GM23338 (cell line): ENCODE data around the gene ADH1A. TPM values are rescaled to one million over a fixed set of nuclear protein-coding genes. Genes with fewer than 3 reads are reported as not detected.

Source experiments
- ATAC-seq: fragments of 200-7000 bp; cut with Tn5 transposase; 3 replicates; pipeline ENCODE4 v1.9.1; 2020
- DNase-seq: peaks from one replicate; pipeline ENCODE4 v3.0.0-alpha.2; 2015; ENCODE audit warnings: low spot score
- H2AFZ ChIP-seq: fragments of 200-600 bp; sonication (generic); 2 replicates; pipeline ENCODE4 v1.8.0; 2016; ENCODE audit warnings: antibody characterized with exemption, mild to moderate bottlenecking, moderate library complexity
- H3F3A ChIP-seq: fragments of 200-600 bp; sonication (generic); replicated peaks from 2 replicates; pipeline ENCODE4 v1.8.0; 2017; ENCODE audit warnings: antibody characterized with exemption, mixed run types, low read depth
- H3K27ac ChIP-seq: fragments of 200-600 bp; sonication (generic); 2 replicates; pipeline ENCODE4 v1.6.1; 2016; ENCODE audit warnings: low read depth
- H3K27me3 ChIP-seq: fragments of 200-600 bp; sonication (generic); 2 replicates; pipeline ENCODE4 v1.8.0; 2016; ENCODE audit warnings: mild to moderate bottlenecking, mixed run types, moderate library complexity; ENCODE audit not compliant: insufficient read depth
- H3K36me3 ChIP-seq: fragments of 200-600 bp; sonication (generic); 2 replicates; pipeline ENCODE4 v1.8.0; 2016; ENCODE audit warnings: mild to moderate bottlenecking; ENCODE audit not compliant: insufficient read depth
- H3K4me1 ChIP-seq: fragments of 200-600 bp; sonication (generic); 2 replicates; pipeline ENCODE4 v1.8.0; 2016; ENCODE audit warnings: mild to moderate bottlenecking, moderate library complexity; ENCODE audit not compliant: insufficient read depth
- H3K4me2 ChIP-seq: fragments of 200-600 bp; sonication (generic); 2 replicates; pipeline ENCODE4 v1.7.1; 2017; ENCODE audit warnings: mixed run types
- H3K4me3 ChIP-seq: fragments of 200-600 bp; sonication (generic); 2 replicates; pipeline ENCODE4 v1.6.1; 2016; ENCODE audit warnings: mixed run types
- H3K79me2 ChIP-seq: fragments of 200-600 bp; sonication (generic); replicated peaks from 2 replicates; pipeline ENCODE4 v1.8.0; 2017; ENCODE audit warnings: mild to moderate bottlenecking; ENCODE audit not compliant: insufficient read depth
- H3K9me2 ChIP-seq: fragments of 200-600 bp; sonication (generic); 2 replicates; pipeline ENCODE4 v1.8.0; 2017; ENCODE audit not compliant: insufficient read depth
- H4K20me1 ChIP-seq: fragments of 200-600 bp; sonication (generic); replicated peaks from 2 replicates; pipeline ENCODE4 v1.8.0; 2017; ENCODE audit warnings: mild to moderate bottlenecking; ENCODE audit not compliant: insufficient read depth
- H3K27ac Mint-ChIP-seq: 2 replicates; pipeline ENCODE4 v1.8.0; 2020; ENCODE audit warnings: inconsistent platforms, mild to moderate bottlenecking, moderate library complexity, mixed read lengths
- H3K27me3 Mint-ChIP-seq: 3 replicates; pipeline ENCODE4 v1.8.0; 2022; ENCODE audit warnings: low read depth, mild to moderate bottlenecking, moderate library complexity, mixed read lengths, inconsistent platforms; ENCODE audit not compliant: insufficient read depth, poor library complexity
- H3K36me3 Mint-ChIP-seq: 3 replicates; pipeline ENCODE4 v1.8.0; 2021; ENCODE audit warnings: low read depth, mild to moderate bottlenecking, inconsistent platforms, moderate library complexity, mixed read lengths
- H3K4me1 Mint-ChIP-seq: 3 replicates; pipeline ENCODE4 v1.8.0; 2020; ENCODE audit warnings: mild to moderate bottlenecking, inconsistent platforms, mixed read lengths
- H3K4me3 Mint-ChIP-seq: 3 replicates; pipeline ENCODE4 v1.8.0; 2021; ENCODE audit warnings: moderate library complexity, mild to moderate bottlenecking, inconsistent platforms, mixed read lengths
- H3K9me3 Mint-ChIP-seq: 3 replicates; pipeline ENCODE4 v1.8.0; 2020; ENCODE audit warnings: moderate library complexity, mild to moderate bottlenecking, inconsistent platforms, mixed read lengths
- CREB1 ChIP-seq: fragments of 250-450 bp; sonication (Bioruptor Pico); IDR thresholded peaks from 2 replicates; pipeline ENCODE4 v1.5.0; 2020; ENCODE audit warnings: low read depth, mild to moderate bottlenecking, moderate library complexity
- EZH2 ChIP-seq: fragments of 200-600 bp; sonication (generic); IDR thresholded peaks from one replicate; pipeline ENCODE4 v1.8.0; 2017; ENCODE audit warnings: antibody characterized with exemption, mild to moderate bottlenecking, low read depth; ENCODE audit not compliant: unreplicated experiment
- EZH2phosphoT487 ChIP-seq: fragments of 200-600 bp; sonication (generic); IDR thresholded peaks from one replicate; pipeline ENCODE4 v1.8.1; 2018; ENCODE audit warnings: antibody characterized with exemption; ENCODE audit not compliant: unreplicated experiment
- JUNB ChIP-seq: IDR thresholded peaks from one replicate; pipeline ENCODE4 v1.6.1; 2016; ENCODE audit warnings: antibody characterized with exemption; ENCODE audit not compliant: unreplicated experiment
- POLR2AphosphoS5 ChIP-seq: IDR thresholded peaks from 2 replicates; pipeline ENCODE4 v1.6.1; 2016; ENCODE audit warnings: antibody characterized with exemption, low read depth
- ZNF114 ChIP-seq: fragments of 250-450 bp; sonication (Bioruptor Pico); IDR thresholded peaks from 2 replicates; pipeline ENCODE4 v1.5.0; 2020; ENCODE audit warnings: mild to moderate bottlenecking, moderate library complexity
- ZNF331 ChIP-seq: fragments of 250-450 bp; sonication (Bioruptor Pico); IDR thresholded peaks from 2 replicates; pipeline ENCODE4 v1.5.0; 2020; ENCODE audit warnings: low read depth, mild to moderate bottlenecking, moderate library complexity
- polyA plus RNA-seq: library from polyadenylated mRNA; unstranded; fragments of >200 nt; fragmentation: Nextera tagmentation; extraction: Ambion mirVana; gene quantifications from 2 replicates; pipeline ENCODE4 v1.2.1, GENCODE V29; 2016
- total RNA-seq: library from RNA; depleted of rRNA; stranded (reverse); fragments of >200 nt; shearing (Covaris generic); gene quantifications from 2 replicates; pipeline ENCODE4 v1.2.3, GENCODE V29; 2014
- TF ChIP-seq, protein P1 (sequence below): IDR thresholded peaks from one replicate; pipeline ENCODE4 v1.6.1; 2018; ENCODE audit warnings: antibody characterized with exemption; ENCODE audit not compliant: unreplicated experiment
- TF ChIP-seq, protein P2 (sequence below), 2 experiments: fragments of 200-600 bp in 1 of 2; sonication (generic) in 1 of 2; conservative IDR thresholded peaks; 2 replicates each; pipeline versions ENCODE4 v1.5.1 to v1.6.1; 2016 to 2017; ENCODE audit warnings: antibody characterized with exemption in 2 of 2, low read depth in 2 of 2, mild to moderate bottlenecking in 2 of 2, moderate library complexity in 1 of 2
- TF ChIP-seq, protein P3 (sequence below): IDR thresholded peaks from 2 replicates; pipeline ENCODE4 v1.6.1; 2016; ENCODE audit warnings: antibody characterized with exemption
- TF ChIP-seq, protein P4 (sequence below): fragments of 250-450 bp; sonication (Bioruptor Pico); IDR thresholded peaks from 2 replicates; pipeline ENCODE4 v1.5.0; 2020; ENCODE audit warnings: mild to moderate bottlenecking, moderate library complexity

Gene ADH1A
- total and polyA plus RNA-seq, 2 experiments from 2014 or later: not detected

DNA sequence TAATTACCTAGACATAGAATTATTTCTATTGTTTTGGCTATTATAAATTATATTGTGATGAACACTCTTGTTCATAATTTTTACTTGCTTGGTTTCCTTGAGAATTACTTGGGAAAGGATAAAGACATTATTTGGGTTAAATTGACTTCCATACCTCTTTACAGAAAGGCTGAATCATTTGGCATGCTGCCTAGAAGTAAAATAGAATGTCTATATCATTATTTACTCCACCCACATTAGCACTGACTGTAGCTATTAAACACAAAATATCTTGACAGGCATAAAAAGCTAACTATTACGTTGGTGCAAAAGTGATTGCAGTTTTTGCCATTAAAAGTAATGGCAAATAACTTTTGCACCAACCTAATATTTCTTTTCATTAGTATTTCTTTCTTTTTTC, 42.1 kb downstream of the ADH1A start (continued):
- TF ChIP-seq, protein P1, sequence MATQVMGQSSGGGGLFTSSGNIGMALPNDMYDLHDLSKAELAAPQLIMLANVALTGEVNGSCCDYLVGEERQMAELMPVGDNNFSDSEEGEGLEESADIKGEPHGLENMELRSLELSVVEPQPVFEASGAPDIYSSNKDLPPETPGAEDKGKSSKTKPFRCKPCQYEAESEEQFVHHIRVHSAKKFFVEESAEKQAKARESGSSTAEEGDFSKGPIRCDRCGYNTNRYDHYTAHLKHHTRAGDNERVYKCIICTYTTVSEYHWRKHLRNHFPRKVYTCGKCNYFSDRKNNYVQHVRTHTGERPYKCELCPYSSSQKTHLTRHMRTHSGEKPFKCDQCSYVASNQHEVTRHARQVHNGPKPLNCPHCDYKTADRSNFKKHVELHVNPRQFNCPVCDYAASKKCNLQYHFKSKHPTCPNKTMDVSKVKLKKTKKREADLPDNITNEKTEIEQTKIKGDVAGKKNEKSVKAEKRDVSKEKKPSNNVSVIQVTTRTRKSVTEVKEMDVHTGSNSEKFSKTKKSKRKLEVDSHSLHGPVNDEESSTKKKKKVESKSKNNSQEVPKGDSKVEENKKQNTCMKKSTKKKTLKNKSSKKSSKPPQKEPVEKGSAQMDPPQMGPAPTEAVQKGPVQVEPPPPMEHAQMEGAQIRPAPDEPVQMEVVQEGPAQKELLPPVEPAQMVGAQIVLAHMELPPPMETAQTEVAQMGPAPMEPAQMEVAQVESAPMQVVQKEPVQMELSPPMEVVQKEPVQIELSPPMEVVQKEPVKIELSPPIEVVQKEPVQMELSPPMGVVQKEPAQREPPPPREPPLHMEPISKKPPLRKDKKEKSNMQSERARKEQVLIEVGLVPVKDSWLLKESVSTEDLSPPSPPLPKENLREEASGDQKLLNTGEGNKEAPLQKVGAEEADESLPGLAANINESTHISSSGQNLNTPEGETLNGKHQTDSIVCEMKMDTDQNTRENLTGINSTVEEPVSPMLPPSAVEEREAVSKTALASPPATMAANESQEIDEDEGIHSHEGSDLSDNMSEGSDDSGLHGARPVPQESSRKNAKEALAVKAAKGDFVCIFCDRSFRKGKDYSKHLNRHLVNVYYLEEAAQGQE: no peak
- TF ChIP-seq JUNB: no peak
- TF ChIP-seq ZNF114: no peak
- no peak for TF ChIP-seq CREB1 (CRISPR knock-in tag)
- no peak for TF ChIP-seq POLR2AphosphoS5
- TF ChIP-seq, protein P2, sequence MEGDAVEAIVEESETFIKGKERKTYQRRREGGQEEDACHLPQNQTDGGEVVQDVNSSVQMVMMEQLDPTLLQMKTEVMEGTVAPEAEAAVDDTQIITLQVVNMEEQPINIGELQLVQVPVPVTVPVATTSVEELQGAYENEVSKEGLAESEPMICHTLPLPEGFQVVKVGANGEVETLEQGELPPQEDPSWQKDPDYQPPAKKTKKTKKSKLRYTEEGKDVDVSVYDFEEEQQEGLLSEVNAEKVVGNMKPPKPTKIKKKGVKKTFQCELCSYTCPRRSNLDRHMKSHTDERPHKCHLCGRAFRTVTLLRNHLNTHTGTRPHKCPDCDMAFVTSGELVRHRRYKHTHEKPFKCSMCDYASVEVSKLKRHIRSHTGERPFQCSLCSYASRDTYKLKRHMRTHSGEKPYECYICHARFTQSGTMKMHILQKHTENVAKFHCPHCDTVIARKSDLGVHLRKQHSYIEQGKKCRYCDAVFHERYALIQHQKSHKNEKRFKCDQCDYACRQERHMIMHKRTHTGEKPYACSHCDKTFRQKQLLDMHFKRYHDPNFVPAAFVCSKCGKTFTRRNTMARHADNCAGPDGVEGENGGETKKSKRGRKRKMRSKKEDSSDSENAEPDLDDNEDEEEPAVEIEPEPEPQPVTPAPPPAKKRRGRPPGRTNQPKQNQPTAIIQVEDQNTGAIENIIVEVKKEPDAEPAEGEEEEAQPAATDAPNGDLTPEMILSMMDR (conservative IDR thresholded peaks at IDR 0.05; ENCODE audit: low read depth in 2 of 2): no peak
- TF ChIP-seq, protein P3, sequence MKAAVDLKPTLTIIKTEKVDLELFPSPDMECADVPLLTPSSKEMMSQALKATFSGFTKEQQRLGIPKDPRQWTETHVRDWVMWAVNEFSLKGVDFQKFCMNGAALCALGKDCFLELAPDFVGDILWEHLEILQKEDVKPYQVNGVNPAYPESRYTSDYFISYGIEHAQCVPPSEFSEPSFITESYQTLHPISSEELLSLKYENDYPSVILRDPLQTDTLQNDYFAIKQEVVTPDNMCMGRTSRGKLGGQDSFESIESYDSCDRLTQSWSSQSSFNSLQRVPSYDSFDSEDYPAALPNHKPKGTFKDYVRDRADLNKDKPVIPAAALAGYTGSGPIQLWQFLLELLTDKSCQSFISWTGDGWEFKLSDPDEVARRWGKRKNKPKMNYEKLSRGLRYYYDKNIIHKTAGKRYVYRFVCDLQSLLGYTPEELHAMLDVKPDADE: no peak
- TF ChIP-seq EZH2: no peak
- TF ChIP-seq ZNF331 (CRISPR knock-in tag): no peak
- no peak for TF ChIP-seq EZH2phosphoT487

DNA sequence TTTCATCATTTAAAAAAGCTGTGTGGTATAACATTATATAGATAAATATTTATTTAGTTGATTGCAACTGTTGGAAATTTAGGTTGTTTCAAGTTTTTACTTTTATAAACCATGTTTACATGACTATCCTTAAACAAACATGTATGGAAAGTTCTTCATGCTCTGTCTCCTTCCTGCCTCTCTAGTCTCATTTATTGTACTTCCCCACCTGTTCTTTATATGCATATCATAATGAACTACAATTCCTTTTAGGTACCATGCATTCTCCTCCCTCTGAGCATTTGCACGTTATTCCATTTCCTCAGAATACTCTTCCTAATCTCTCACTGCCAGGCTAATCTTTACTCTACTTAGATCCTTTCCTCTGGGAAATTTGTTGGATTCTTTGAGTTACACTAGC, 54.8 kb downstream of the ADH1A start:
- peaks cover 8% of the 10 kb centered on the region; the same call in 2 of the 3 replicates for H3K36me3 Mint-ChIP-seq
- no peak overlapping the region for H3K27ac Mint-ChIP-seq
- H4K20me1 ChIP-seq: no peaks in the 10 kb centered on the region
- ATAC-seq (no peak), DNase-seq (no peak)
- no peaks in the 10 kb centered on the region for H3K36me3 ChIP-seq
- no peak overlapping the region for H3K4me3 Mint-ChIP-seq
- H3K4me1 ChIP-seq: no peaks in the 10 kb centered on the region
- peaks cover 5% of the 10 kb centered on the region; the same call in 1 of the 3 replicates for H3K4me1 Mint-ChIP-seq
- no peaks in the 10 kb centered on the region for H3F3A ChIP-seq
- peaks cover 9% of the 10 kb centered on the region; the same call in 2 of the 3 replicates for H3K9me3 Mint-ChIP-seq
- no peak overlapping the region for H3K27ac ChIP-seq
- H3K27me3 ChIP-seq: no peaks in the 10 kb centered on the region
- no peak overlapping the region for H3K4me3 ChIP-seq
- H3K9me2 ChIP-seq: no peaks in the 10 kb centered on the region
- no peaks in the 10 kb centered on the region for H3K79me2 ChIP-seq
- no peak overlapping the region for H3K4me2 ChIP-seq
- no peaks in the 10 kb centered on the region for H3K27me3 Mint-ChIP-seq
- H2AFZ ChIP-seq: no peak overlapping the region
- TF ChIP-seq ZNF331 (CRISPR knock-in tag) (no peak), EZH2phosphoT487 (no peak)
- TF ChIP-seq, protein P3: no peak
- TF ChIP-seq, protein P4, sequence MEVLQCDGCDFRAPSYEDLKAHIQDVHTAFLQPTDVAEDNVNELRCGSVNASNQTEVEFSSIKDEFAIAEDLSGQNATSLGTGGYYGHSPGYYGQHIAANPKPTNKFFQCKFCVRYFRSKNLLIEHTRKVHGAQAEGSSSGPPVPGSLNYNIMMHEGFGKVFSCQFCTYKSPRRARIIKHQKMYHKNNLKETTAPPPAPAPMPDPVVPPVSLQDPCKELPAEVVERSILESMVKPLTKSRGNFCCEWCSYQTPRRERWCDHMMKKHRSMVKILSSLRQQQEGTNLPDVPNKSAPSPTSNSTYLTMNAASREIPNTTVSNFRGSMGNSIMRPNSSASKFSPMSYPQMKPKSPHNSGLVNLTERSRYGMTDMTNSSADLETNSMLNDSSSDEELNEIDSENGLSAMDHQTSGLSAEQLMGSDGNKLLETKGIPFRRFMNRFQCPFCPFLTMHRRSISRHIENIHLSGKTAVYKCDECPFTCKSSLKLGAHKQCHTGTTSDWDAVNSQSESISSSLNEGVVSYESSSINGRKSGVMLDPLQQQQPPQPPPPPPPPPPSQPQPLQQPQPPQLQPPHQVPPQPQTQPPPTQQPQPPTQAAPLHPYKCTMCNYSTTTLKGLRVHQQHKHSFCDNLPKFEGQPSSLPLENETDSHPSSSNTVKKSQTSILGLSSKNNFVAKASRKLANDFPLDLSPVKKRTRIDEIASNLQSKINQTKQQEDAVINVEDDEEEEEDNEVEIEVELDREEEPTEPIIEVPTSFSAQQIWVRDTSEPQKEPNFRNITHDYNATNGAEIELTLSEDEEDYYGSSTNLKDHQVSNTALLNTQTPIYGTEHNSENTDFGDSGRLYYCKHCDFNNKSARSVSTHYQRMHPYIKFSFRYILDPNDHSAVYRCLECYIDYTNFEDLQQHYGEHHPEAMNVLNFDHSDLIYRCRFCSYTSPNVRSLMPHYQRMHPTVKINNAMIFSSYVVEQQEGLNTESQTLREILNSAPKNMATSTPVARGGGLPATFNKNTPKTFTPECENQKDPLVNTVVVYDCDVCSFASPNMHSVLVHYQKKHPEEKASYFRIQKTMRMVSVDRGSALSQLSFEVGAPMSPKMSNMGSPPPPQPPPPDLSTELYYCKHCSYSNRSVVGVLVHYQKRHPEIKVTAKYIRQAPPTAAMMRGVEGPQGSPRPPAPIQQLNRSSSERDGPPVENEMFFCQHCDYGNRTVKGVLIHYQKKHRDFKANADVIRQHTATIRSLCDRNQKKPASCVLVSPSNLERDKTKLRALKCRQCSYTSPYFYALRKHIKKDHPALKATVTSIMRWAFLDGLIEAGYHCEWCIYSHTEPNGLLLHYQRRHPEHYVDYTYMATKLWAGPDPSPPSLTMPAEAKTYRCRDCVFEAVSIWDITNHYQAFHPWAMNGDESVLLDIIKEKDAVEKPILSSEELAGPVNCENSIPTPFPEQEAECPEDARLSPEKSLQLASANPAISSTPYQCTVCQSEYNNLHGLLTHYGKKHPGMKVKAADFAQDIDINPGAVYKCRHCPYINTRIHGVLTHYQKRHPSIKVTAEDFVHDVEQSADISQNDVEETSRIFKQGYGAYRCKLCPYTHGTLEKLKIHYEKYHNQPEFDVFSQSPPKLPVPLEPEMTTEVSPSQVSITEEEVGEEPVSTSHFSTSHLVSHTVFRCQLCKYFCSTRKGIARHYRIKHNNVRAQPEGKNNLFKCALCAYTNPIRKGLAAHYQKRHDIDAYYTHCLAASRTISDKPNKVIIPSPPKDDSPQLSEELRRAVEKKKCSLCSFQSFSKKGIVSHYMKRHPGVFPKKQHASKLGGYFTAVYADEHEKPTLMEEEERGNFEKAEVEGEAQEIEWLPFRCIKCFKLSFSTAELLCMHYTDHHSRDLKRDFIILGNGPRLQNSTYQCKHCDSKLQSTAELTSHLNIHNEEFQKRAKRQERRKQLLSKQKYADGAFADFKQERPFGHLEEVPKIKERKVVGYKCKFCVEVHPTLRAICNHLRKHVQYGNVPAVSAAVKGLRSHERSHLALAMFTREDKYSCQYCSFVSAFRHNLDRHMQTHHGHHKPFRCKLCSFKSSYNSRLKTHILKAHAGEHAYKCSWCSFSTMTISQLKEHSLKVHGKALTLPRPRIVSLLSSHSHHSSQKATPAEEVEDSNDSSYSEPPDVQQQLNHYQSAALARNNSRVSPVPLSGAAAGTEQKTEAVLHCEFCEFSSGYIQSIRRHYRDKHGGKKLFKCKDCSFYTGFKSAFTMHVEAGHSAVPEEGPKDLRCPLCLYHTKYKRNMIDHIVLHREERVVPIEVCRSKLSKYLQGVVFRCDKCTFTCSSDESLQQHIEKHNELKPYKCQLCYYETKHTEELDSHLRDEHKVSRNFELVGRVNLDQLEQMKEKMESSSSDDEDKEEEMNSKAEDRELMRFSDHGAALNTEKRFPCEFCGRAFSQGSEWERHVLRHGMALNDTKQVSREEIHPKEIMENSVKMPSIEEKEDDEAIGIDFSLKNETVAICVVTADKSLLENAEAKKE: no peak
